IPS DF 19.7 (cell line): ENCODE results near the gene HOXB2.
"Not testable (repeated sequence)": the region's sequence is repeated elsewhere in the genome, so short reads cannot be mapped to it uniquely, and the experiment has no call there.

Experiments used
- DNase-seq: peaks from one replicate; pipeline ENCODE4 v3.0.0-alpha.2; 2013; ENCODE audit warnings: low read depth, low spot score

The HOXB2 gene

GRCh38 chr17:48514477-48514876 lies 30.4 kb downstream of the HOXB2 start:
- DNase-seq = no peak

GRCh38 chr17:48513666-48514455 lies 31.0 kb downstream of the HOXB2 start:
- DNase-seq = no peak

GRCh38 chr17:48513097-48513496 lies 31.8 kb downstream of the HOXB2 start:
- DNase-seq = no peak

GRCh38 chr17:48510761-48511604 lies 33.9 kb downstream of the HOXB2 start:
- DNase-seq = no peak

GRCh38 chr17:48510381-48510760 lies 34.5 kb downstream of the HOXB2 start:
- no peak for DNase-seq

GRCh38 chr17:48509708-48510107 lies 35.2 kb downstream of the HOXB2 start:
- DNase-seq = not testable (repeated sequence)

- no peak for DNase-seq
These were observed 38.7 kb downstream of the HOXB2 start for GRCh38 chr17:48506246-48506645.

- no peak for DNase-seq
These were observed 39.1 kb downstream of the HOXB2 start for GRCh38 chr17:48505788-48506187.

GRCh38 chr17:48504953-48505352 lies 40.0 kb downstream of the HOXB2 start:
- DNase-seq = no peak

GRCh38 chr17:48503747-48504146 lies 41.2 kb downstream of the HOXB2 start:
- DNase-seq = no peak

GRCh38 chr17:48502901-48503300 lies 42.0 kb downstream of the HOXB2 start:
- DNase-seq = no peak

- DNase-seq = no peak
These were observed 42.6 kb downstream of the HOXB2 start for GRCh38 chr17:48502312-48502711.

GRCh38 chr17:48500435-48501426 lies 44.2 kb downstream of the HOXB2 start:
- DNase-seq = no peak

- DNase-seq = no peak
These were observed 45.0 kb downstream of the HOXB2 start for GRCh38 chr17:48499735-48500434.

GRCh38 chr17:48499248-48499647 lies 45.7 kb downstream of the HOXB2 start:
- no peak for DNase-seq

- DNase-seq = no peak
These were observed 46.6 kb downstream of the HOXB2 start for GRCh38 chr17:48498164-48498850.

GRCh38 chr17:48497103-48497502 lies 47.8 kb downstream of the HOXB2 start:
- DNase-seq = no peak

- DNase-seq = no peak
These were observed 50.6 kb downstream of the HOXB2 start for GRCh38 chr17:48494335-48494734.
